ENCODE results near the gene MALT1.
"Not testable (repeated sequence)": the region's sequence is repeated elsewhere in the genome, so short reads cannot be mapped to it uniquely, and the experiment has no call there.

Gene MALT1

DNA sequence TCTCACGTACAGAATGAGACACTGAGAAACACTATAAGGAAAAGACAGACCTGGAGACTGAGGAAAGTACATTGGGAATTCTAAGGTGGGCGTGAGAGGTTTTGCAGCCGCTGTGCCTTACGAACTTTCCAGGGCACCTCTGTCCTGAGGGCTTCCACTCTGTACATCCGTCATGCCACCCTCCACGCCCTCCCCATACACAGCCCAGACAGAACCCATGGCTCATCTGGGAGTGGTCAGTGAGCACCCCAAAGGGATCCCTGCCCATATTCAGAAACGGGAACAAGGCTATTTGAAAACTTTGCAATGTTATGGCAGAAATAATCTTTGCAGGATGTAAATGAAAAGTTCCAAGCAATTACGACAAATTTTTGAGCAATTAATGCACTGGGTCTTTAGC, 98.1 kb downstream of the MALT1 start:
- no peak for TF ChIP-seq POLR2A (IDR thresholded peaks at IDR 0.05; ENCODE audit: low read depth, low read length)
- FAIRE-seq = no peak

DNA sequence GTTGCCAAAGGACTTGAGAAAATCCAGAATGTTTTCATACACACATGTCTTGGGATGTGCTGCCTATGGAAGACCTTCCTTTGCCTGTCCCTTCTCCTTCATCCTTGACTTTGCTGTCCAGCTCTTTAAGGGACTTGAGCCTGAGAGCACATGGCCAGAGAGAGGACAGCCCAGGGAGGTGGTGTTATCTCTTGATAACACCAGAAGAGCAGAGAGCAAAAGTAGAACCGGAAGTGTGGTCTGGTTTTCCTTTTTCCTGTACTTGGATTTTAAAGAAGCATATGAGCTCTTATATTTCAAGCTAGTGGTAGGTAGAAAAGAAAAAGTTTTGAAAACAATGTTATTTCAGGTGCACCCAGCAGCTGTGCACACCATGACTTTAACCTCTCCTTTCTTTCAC, 99.3 kb downstream of the MALT1 start:
- FAIRE-seq (no peak), DNase-seq (ENCODE audit: insufficient read length, low spot score) (no peak)
- TF ChIP-seq POLR2A (IDR thresholded peaks at IDR 0.05; ENCODE audit: low read depth, low read length) = no peak

More for the DNA sequence above, 98.1 kb downstream of the MALT1 start:
- no peak for DNase-seq (ENCODE audit: insufficient read length, low spot score)

DNA sequence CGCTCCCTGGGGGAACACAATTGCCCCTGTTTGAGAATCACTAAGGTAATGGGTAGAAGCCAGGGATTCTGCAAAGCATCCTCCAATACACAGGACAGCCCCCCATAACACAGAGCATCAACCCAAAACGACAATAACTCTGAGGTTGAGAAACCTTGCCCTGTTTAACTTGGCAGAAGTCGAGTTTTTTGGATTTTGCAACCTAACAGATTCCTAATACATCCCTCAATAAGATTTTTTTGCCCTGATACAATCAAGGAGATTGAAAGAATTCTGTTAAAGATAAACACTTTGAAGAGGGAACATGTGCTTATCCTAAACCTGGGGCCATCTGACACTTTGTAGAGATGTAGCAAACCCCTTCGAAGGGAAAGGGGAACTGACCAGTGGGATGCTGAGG, 100.9 kb downstream of the MALT1 start:
- TF ChIP-seq POLR2A (IDR thresholded peaks at IDR 0.05; ENCODE audit: low read depth, low read length) = no peak
- no peak for DNase-seq (ENCODE audit: insufficient read length, low spot score)
- no peak for FAIRE-seq

DNA sequence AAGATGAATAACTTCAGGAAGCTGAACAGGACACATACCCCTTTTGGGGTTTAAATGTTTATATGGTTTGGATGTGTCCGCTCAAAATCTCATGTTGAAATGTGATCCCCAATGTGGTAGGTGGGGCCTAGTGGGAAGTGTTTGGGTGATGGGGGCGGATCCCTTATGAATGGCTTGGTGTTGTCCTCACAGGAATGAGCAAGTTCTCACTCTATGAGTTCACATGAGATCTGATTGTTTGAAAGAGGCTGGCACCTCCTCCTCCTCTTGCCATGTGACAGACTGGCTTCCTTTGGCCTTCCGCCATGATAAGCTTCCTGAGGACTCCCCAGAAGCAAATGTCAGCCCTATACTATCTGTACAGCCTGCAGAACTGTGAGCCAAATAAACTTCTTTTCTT, 104.8 kb downstream of the MALT1 start:
- FAIRE-seq (no peak), DNase-seq (ENCODE audit: insufficient read length, low spot score) (no peak)
- no peak for TF ChIP-seq POLR2A (IDR thresholded peaks at IDR 0.05; ENCODE audit: low read depth, low read length)

DNA sequence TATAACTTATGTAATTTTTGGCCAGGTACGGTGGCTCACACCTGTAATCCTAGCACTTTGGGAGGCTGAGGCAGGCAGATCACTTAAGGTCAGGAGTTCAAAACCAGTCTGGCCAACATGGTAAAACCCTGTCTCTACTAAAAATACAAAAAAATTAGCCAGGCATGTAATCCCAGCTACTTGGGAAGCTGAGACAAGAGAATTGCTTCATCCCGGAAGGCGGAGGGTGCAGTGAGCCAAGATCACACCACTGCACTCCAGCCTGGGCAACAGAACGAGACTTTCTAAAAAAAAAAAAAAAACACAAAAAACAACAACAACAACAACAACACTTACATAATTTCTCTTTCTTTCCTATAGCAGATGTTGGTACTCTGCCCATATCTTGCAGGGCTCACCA, 105.3 kb downstream of the MALT1 start:
- not testable (repeated sequence) for DNase-seq (ENCODE audit: insufficient read length, low spot score); FAIRE-seq

DNA sequence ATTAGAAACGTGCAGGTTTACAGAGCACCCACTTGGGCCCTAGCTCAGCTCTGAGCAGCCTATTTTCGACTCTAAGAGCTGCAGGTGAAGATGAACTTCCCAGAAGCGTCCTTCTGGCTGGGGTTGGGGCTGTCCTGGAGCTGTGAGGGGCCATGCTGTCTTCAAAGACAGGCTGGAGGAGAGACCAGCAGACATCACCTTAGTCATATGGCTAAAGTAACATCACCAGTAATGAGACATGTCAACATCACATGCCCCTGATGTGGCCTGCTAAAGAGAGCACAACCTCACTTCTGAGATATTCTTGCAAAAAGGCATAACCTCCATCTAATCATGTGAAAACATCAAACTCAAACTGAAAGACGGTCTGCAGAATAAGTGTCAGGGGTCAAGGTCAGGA, 106.2 kb downstream of the MALT1 start:
- no peak for TF ChIP-seq POLR2A (IDR thresholded peaks at IDR 0.05; ENCODE audit: low read depth, low read length)
- FAIRE-seq (no peak), DNase-seq (ENCODE audit: insufficient read length, low spot score) (no peak)

DNA sequence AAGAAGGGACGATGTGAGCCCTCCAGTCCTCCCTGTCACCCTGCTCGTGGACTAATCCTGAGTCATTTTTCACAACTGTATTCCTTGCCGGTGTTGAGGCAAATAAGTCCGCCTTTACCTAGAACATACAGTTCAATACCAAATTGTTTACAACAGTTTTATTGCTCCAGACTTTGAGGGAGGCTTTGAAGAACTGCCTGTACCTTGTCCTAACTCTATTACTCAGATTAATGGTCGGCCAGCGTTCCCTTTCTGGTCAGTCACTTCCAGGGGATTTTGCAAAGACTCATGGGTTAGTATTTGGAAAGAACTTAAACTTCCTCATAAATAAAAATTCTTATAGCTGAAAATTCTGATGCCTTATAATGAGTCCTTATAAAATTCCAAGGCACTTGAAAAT, 108.3 kb downstream of the MALT1 start:
- DNase-seq (ENCODE audit: insufficient read length, low spot score) (no peak), FAIRE-seq (no peak)
- no peak for TF ChIP-seq POLR2A (IDR thresholded peaks at IDR 0.05; ENCODE audit: low read depth, low read length)

DNA sequence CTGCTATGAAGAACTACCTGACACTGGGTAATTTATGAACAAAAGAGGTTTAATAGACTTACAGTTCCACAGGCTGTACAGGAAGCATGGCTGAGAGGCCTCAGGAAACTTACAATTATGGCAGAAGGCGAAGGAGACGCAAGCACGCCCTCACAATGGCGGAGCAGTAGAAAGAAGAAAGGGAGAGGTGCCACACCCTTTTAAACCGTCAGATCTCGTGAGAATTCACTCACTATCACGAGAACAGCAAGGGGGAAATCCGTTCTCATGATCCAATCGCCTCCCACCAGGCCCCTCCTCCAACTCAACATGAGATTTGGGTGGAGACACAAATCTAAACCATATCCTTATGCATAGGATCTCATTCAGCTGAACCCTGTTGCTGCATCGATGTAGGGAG, 108.8 kb downstream of the MALT1 start:
- TF ChIP-seq POLR2A (IDR thresholded peaks at IDR 0.05; ENCODE audit: low read depth, low read length) = no peak

DNA sequence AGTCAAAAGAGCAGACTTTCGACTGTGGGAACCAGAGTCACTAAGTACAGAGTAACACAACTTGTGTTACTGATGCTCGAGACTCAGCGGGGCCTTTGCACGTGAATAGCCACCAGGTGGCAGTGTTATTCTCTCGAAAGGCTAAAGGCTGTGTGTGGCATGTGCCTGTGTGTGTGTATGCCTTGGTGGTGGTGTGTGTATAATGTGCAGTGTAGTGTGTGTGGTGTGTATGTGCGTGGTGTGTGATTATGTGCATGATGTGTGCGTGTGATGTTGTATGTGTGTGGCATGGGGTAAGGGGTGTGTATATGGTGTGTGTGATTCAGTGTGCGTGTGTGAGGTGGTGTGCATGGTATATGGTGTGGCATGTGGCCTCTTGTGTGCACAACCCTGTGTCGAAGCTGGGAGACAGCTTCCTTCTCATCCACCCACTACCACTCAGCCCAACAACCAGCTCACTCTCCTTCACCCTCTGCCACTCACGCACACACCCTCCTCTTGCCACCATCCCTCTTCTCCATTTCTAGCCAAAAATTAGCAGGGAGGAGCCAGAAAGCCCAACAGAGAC, 110.4 kb downstream of the MALT1 start:
- DNase-seq (ENCODE audit: insufficient read length, low spot score) (peak; percentile 31), FAIRE-seq (peak; percentile 75)
- TF ChIP-seq POLR2A (IDR thresholded peaks at IDR 0.05; ENCODE audit: low read depth, low read length) = no peak

More for the DNA sequence above, 108.8 kb downstream of the MALT1 start:
- no peak for FAIRE-seq
- no peak for DNase-seq (ENCODE audit: insufficient read length, low spot score)

DNA sequence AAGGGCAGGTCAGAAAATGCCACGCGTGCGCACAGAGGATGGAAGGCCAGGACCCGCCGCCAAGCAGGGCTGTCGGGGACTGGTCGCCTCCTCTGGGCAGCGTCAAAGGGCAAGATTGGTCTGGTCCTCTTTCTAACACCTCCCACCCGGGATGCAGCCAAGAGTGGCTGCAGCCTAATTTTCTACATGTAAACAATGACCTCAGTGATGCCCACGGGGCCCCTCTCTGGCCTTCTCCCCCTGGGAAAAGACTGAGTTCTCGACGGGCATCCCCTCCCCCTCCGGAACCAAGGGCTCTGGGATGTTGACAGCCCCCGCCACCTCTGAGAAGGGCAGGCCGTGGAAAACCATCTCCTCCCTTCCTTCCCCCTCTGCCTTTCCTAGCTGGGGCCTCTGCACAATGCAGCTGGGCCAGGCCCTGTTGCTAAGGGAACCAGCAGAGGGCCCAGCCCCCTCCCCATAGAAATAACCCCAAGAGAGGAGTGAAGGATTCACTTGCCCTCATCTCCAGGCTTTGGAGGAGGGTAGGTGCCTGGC, 113.4 kb downstream of the MALT1 start:
- FAIRE-seq (no peak), DNase-seq (ENCODE audit: insufficient read length, low spot score) (no peak)
- no peak for TF ChIP-seq POLR2A (IDR thresholded peaks at IDR 0.05; ENCODE audit: low read depth, low read length)

DNA sequence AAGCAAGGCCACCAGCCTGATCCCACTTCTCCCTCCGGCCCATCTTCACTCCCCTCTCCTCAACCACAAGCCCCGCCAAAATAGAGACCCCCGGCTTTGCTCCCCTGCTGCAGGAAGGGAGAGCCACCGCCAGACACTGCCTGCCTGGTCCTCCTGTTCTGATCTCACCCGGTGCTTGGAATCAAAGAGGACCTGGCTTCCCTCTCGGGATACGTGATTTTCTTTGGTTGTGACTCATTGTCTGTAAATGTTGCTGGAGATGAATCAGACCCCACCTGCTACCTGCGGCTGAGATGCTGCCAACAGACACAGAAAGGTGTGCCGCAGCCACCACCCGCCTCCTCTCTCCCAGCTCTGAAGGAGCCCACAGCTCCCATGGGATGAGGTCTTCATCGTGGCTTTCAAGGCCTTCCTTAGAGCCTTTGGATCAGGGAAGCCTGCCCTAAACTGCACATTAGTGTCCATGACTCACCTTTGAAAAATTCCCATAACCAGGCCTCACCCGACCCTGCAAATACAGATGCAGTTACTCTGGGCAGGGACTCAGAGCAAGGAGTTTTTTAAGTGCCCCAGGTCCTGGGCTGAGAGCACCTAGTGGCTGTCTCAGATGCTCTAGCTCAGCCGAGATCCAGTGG, 114.0 kb downstream of the MALT1 start:
- DNase-seq (ENCODE audit: insufficient read length, low spot score) = peak; percentile 45
- no peak for FAIRE-seq
- TF ChIP-seq POLR2A (IDR thresholded peaks at IDR 0.05; ENCODE audit: low read depth, low read length) = no peak

DNA sequence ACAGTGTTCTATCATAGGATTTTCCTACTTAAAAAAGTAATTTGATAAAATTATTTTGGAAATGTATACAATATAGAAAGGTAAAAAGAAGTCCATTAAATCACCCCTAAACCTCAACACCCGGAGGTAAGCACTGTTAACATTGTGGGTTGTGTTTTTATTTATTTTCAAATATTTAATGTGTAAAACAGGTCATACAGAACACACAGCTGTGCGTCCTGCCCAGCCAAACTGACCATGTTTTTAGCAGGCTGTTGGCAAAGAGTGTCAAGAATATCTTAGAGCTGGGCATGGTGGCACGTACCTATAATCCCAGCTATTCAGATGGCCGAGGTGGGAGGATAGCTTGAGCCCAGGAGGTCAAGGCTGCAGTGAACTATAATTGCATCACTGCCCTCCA, 114.6 kb downstream of the MALT1 start:
- DNase-seq (ENCODE audit: insufficient read length, low spot score) (no peak), FAIRE-seq (no peak)
- no peak for TF ChIP-seq POLR2A (IDR thresholded peaks at IDR 0.05; ENCODE audit: low read depth, low read length)

DNA sequence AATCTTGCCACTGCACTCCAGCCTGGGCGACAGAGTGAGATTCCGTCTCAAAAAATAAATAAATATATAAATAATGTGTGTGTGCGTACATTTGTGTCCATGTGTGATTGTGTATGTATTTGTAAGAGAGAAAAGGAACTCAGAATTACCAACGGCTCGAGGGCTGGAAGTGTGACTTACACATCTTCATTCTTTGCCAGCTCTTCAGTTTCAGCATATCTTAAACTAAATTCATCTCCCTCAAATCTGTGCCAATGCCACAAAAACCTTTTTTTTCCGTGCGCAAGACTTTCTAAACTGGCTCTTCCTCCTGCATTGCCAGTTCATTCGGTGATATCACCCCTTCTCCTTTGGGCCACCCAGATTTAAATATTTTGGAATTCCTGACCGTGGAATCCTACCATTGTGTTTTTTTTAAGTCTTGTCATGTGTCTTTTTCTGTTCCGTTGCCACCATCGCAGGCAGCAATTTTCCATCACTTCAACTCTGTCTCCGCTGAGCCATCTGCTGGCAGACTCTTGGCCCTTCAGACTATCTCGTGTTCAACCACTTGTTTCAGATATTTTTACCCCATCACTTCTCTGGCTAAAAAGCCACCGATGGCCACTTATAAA, 116.4 kb downstream of the MALT1 start:
- no peak for TF ChIP-seq POLR2A (IDR thresholded peaks at IDR 0.05; ENCODE audit: low read depth, low read length)
- DNase-seq (ENCODE audit: insufficient read length, low spot score) (no peak), FAIRE-seq (no peak)

DNA sequence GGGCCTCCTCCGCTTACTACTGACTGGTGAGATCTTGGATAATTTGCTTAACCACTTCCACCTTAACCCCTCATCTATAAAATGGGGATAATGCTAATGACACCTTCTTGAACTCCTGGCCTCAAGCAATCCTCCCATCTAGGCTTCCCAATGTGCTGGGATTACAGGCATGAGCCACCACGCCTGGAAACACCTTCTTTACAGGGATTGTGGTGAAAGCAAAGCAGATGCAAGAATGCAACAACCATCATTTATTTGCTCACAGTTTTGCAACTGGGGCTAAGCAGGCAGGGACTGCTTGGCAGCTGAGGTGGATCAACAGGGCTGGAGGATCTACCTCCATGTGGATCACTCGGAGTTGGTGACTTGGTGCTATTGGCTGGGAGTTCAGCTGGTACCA, 117.2 kb downstream of the MALT1 start:
- no peak for FAIRE-seq
- no peak for TF ChIP-seq POLR2A (IDR thresholded peaks at IDR 0.05; ENCODE audit: low read depth, low read length)
- no peak for DNase-seq (ENCODE audit: insufficient read length, low spot score)
